H1 (cell line): ENCODE data around the gene TPSB2. TPM values are rescaled to one million over a fixed set of nuclear protein-coding genes. Genes with fewer than 3 reads are reported as not detected.

Experiments used
- GABPA ChIP-seq: IDR thresholded peaks from 2 replicates; pipeline ENCODE4 v1.6.1; 2011; ENCODE audit warnings: mild to moderate bottlenecking, low read length, moderate library complexity, borderline replicate concordance; ENCODE audit not compliant: insufficient read depth
- polyA plus RNA-seq, 7 experiments: library from polyadenylated mRNA; depleted of rRNA in 3 of 7; stranded (reverse) in 5 of 7; unstranded in 2 of 7; fragments of >200 nt in 5 of 7; fragments of 200-250 nt in 2 of 7; gene quantifications; 1 replicate in 5 of 7; 2 replicates in 1 of 7; 4 replicates in 1 of 7; pipeline versions ENCODE4 v1.2.1 to v1.2.3, GENCODE V29; 2011 to 2013; ENCODE audit warnings: missing spikeins in 2 of 7, mixed read lengths in 2 of 7
- total RNA-seq: library from RNA; stranded (reverse); fragmentation: NEBNext Ultra II Directional; extraction: Animal tissue kit (Norgen Biotek cat#: 25700); gene quantifications from 2 replicates; pipeline ENCODE4 v1.2.1, GENCODE V29; 2021

Gene TPSB2
- total and polyA plus RNA-seq, 2 of the 8 experiments (the other 6 are each of a cell fraction or from before 2014, with no cell fraction given), result 0.08 TPM; not detected in 1

- no peak for TF ChIP-seq GABPA
These were observed 27.7 kb upstream of the TPSB2 start (continued) for GRCh38 chr16:1257561-1258224.
